NCI-H2171 (cell line): Measurements from ENCODE around the gene SPRR1A.
A peak's percentile ranks its signal among the peaks of the same experiment; 100 is the strongest.
"Not testable (repeated sequence)": the region's sequence is repeated elsewhere in the genome, so short reads cannot be mapped to it uniquely, and the experiment has no call there.

ENCODE experiments used
- DNase-seq: peaks from one replicate; lab custom pipeline; 2025; lab: John Stamatoyannopoulos, UW

Gene SPRR1A

GRCh38 chr1:152972196-152972886 is 11.5 kb upstream of the SPRR1A start:
- no peak for DNase-seq

- DNase-seq, result no peak
Observed at GRCh38 chr1:152976688-152977087, 7.2 kb upstream of the SPRR1A start.

- DNase-seq, result no peak
Observed at GRCh38 chr1:152977614-152978013, 6.3 kb upstream of the SPRR1A start.

GRCh38 chr1:152980676-152981075 is 3.2 kb upstream of the SPRR1A start:
- DNase-seq, result no peak

- DNase-seq, result no peak
Observed at GRCh38 chr1:152981146-152981871, 2.6 kb upstream of the SPRR1A start.

- DNase-seq, result no peak
Observed at GRCh38 chr1:152982076-152982475, 1.8 kb upstream of the SPRR1A start.

GRCh38 chr1:152983234-152983633 is 647 bp upstream of the SPRR1A start:
- DNase-seq, result no peak

GRCh38 chr1:152986578-152986977 is 2.7 kb downstream of the SPRR1A start:
- no peak for DNase-seq

GRCh38 chr1:152993186-152993585 is 9.3 kb downstream of the SPRR1A start:
- no peak for DNase-seq

- no peak for DNase-seq
Observed at GRCh38 chr1:152995842-152996241, 12.0 kb downstream of the SPRR1A start.

- DNase-seq, result no peak
Observed at GRCh38 chr1:152996633-152997400, 12.9 kb downstream of the SPRR1A start.

- peak; percentile 60 for DNase-seq
Observed at GRCh38 chr1:152997901-152998300, 14.0 kb downstream of the SPRR1A start.

- DNase-seq, result no peak
Observed at GRCh38 chr1:152998476-152998875, 14.6 kb downstream of the SPRR1A start.

- no peak for DNase-seq
Observed at GRCh38 chr1:152999818-153000217, 15.9 kb downstream of the SPRR1A start.

GRCh38 chr1:153000294-153000693 is 16.4 kb downstream of the SPRR1A start:
- no peak for DNase-seq

- DNase-seq, result no peak
Observed at GRCh38 chr1:153001382-153001781, 17.5 kb downstream of the SPRR1A start, which contains the start of gene SPRR3. TSS of gene SPRR3 (plus strand) at chr1:153001749. CDS start at chr1:153003021, 1,272 bp downstream.

GRCh38 chr1:153011235-153011758 is 27.4 kb downstream of the SPRR1A start:
- not testable (repeated sequence) for DNase-seq

GRCh38 chr1:153021829-153022228 is 37.9 kb downstream of the SPRR1A start:
- not testable (repeated sequence) for DNase-seq

GRCh38 chr1:153022340-153022739 is 38.5 kb downstream of the SPRR1A start:
- not testable (repeated sequence) for DNase-seq

GRCh38 chr1:153023109-153023508 is 39.2 kb downstream of the SPRR1A start:
- no peak for DNase-seq

GRCh38 chr1:153024413-153024812 is 40.5 kb downstream of the SPRR1A start:
- DNase-seq, result no peak

- DNase-seq, result no peak
Observed at GRCh38 chr1:153025797-153026196, 41.9 kb downstream of the SPRR1A start.
